ENCODE results near the gene TNFRSF1A. TPM values are rescaled to one million over a fixed set of nuclear protein-coding genes. Genes with fewer than 3 reads are reported as not detected.

The TNFRSF1A gene
- total RNA-seq, 3 donors from 2014 or later (not counting 1 experiment from before 2014, with no cell fraction given), result 75.7 to 116 (median 87.3) TPM

- H3K4me1 Mint-ChIP-seq, result no peaks in the 10 kb centered on the region
- peaks cover 10% of the 10 kb centered on the region for H3K4me1 ChIP-seq (ENCODE audit: control insufficient read depth, insufficient read depth, low read length)
- H3K36me3 Mint-ChIP-seq, result no peaks in the 10 kb centered on the region
- H3K9me3 Mint-ChIP-seq, result no peaks in the 10 kb centered on the region
- H3K9me3 ChIP-seq (ENCODE audit: control insufficient read depth, insufficient read depth, low read length), result no peaks in the 10 kb centered on the region
- 32% methylated on average over 5 of the region's 5 CpGs for WGBS (ENCODE audit: insufficient coverage)
- H3K27me3 Mint-ChIP-seq (ENCODE audit: low read depth in 2 of 2), result peaks cover 7 to 15% of the 10 kb centered on the region in 2 donors
- TF ChIP-seq, protein P1, sequence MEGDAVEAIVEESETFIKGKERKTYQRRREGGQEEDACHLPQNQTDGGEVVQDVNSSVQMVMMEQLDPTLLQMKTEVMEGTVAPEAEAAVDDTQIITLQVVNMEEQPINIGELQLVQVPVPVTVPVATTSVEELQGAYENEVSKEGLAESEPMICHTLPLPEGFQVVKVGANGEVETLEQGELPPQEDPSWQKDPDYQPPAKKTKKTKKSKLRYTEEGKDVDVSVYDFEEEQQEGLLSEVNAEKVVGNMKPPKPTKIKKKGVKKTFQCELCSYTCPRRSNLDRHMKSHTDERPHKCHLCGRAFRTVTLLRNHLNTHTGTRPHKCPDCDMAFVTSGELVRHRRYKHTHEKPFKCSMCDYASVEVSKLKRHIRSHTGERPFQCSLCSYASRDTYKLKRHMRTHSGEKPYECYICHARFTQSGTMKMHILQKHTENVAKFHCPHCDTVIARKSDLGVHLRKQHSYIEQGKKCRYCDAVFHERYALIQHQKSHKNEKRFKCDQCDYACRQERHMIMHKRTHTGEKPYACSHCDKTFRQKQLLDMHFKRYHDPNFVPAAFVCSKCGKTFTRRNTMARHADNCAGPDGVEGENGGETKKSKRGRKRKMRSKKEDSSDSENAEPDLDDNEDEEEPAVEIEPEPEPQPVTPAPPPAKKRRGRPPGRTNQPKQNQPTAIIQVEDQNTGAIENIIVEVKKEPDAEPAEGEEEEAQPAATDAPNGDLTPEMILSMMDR (IDR thresholded peaks at IDR 0.05), result no peak
- ATAC-seq (no peak), DNase-seq (no peak)
- no peak overlapping the region for H3K27ac ChIP-seq (ENCODE audit: low read length)
- H3K4me3 Mint-ChIP-seq, result no peak overlapping the region
- no peak overlapping the region for H3K27ac Mint-ChIP-seq
- H3K4me3 ChIP-seq (ENCODE audit: low read length), result no peak overlapping the region
- peaks cover 11% of the 10 kb centered on the region for H3K27me3 ChIP-seq (ENCODE audit: control insufficient read depth, insufficient read depth, low read length)
- intact Hi-C loops (cut with micrococcal nuclease), result no loop called here
- H3K36me3 ChIP-seq (ENCODE audit: control insufficient read depth, insufficient read depth, low read length), result no peaks in the 10 kb centered on the region
Measured at GRCh38 chr12:6307529-6307928, 34.3 kb downstream of the TNFRSF1A start.

DNA sequence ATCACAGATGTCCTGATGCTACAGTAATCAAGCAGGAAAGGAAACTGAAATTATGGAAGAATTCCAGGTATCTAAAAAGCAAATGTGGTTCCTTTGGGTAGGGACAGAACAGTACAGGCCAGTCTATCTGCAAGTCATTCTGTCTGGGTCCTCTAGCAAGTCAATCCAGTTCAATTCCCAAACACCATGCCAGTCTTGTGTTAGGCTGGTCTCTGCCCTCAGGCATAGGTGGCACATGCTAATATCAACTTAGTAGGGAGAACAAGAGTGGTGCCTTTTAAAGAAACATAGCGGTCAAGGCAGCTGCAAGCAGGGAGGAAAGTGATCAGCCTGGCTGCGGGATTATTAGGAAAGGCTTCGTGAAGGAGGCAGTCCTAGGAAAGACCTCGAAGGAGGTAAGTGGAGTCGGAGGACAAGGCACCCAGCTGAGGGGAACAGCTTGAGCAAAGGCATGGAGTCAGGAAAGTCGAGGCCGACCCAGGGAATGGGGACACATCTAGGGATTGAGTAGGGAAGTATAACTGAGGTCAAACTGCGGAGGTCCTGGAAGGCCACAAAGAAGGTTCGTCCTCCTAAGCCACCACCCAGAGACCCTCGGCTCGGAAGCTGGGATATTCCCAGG, 35.2 kb downstream of the TNFRSF1A start:
- no peaks in the 10 kb centered on the region for H3K36me3 ChIP-seq (ENCODE audit: control insufficient read depth, insufficient read depth, low read length)
- intact Hi-C loops (cut with micrococcal nuclease), result no loop called here
- H3K9me3 ChIP-seq (ENCODE audit: control insufficient read depth, insufficient read depth, low read length), result no peaks in the 10 kb centered on the region
- H3K4me1 ChIP-seq (ENCODE audit: control insufficient read depth, insufficient read depth, low read length), result peaks cover 10% of the 10 kb centered on the region
- Mint-ChIP-seq H3K9me3 (no peaks in the 10 kb centered on the region), H3K27me3 (ENCODE audit: low read depth in 2 of 2) (peaks cover 7 to 12% of the 10 kb centered on the region in 2 donors), H3K4me3 (no peak overlapping the region), H3K27ac (peak overlapping the region in 1 of 2 donors; percentile 11), H3K36me3 (no peaks in the 10 kb centered on the region), H3K4me1 (no peaks in the 10 kb centered on the region)
- no peak overlapping the region for H3K27ac ChIP-seq (ENCODE audit: low read length)
- H3K4me3 ChIP-seq (ENCODE audit: low read length), result no peak overlapping the region
- no peak for DNase-seq
- no peak for ATAC-seq
- TF ChIP-seq, protein P1 (IDR thresholded peaks at IDR 0.05), result no peak
- WGBS (ENCODE audit: insufficient coverage), result 92% methylated on average over 11 of the region's 11 CpGs
- H3K27me3 ChIP-seq (ENCODE audit: control insufficient read depth, insufficient read depth, low read length), result peaks cover 11% of the 10 kb centered on the region

- Mint-ChIP-seq H3K9me3 (no peaks in the 10 kb centered on the region), H3K36me3 (no peaks in the 10 kb centered on the region), H3K27me3 (ENCODE audit: low read depth in 2 of 2) (peaks cover 7 to 12% of the 10 kb centered on the region in 2 donors), H3K4me3 (no peak overlapping the region), H3K4me1 (no peaks in the 10 kb centered on the region), H3K27ac (no peak overlapping the region)
- H3K27ac ChIP-seq (ENCODE audit: low read length), result no peak overlapping the region
- intact Hi-C loops (cut with micrococcal nuclease), result no loop called here
- 95% methylated on average over 6 of the region's 6 CpGs for WGBS (ENCODE audit: insufficient coverage)
- no peak for ATAC-seq
- H3K4me1 ChIP-seq (ENCODE audit: control insufficient read depth, insufficient read depth, low read length), result peaks cover 9% of the 10 kb centered on the region
- H3K36me3 ChIP-seq (ENCODE audit: control insufficient read depth, insufficient read depth, low read length), result no peaks in the 10 kb centered on the region
- no peak overlapping the region for H3K4me3 ChIP-seq (ENCODE audit: low read length)
- no peak for DNase-seq
- TF ChIP-seq, protein P1 (IDR thresholded peaks at IDR 0.05), result no peak
- H3K9me3 ChIP-seq (ENCODE audit: control insufficient read depth, insufficient read depth, low read length), result no peaks in the 10 kb centered on the region
- peaks cover 8% of the 10 kb centered on the region for H3K27me3 ChIP-seq (ENCODE audit: control insufficient read depth, insufficient read depth, low read length)
Measured at GRCh38 chr12:6306151-6306550, 35.7 kb downstream of the TNFRSF1A start.

DNA sequence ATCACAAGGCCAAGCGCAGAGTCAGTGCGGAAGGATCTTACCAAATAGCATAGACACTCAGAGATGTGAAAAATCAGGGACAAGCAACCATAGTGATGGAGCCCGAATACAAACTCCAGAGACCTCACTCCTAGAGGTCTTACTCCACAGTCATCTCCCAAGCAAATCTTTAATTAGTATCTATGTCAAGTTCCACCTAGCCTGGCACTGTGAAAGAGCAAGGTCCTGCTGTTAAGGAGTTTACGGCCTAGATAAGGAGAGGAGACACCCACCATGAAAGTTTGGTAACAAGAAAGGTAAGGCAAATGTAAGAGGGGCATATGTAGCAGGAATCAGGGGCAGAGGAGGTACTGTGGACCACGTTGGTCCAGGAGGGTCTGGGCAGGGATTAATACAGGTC, 38.8 kb downstream of the TNFRSF1A start:
- no peaks in the 10 kb centered on the region for H3K4me1 ChIP-seq (ENCODE audit: control insufficient read depth, insufficient read depth, low read length)
- DNase-seq (no peak), ATAC-seq (no peak)
- H3K36me3 Mint-ChIP-seq, result no peaks in the 10 kb centered on the region
- no peaks in the 10 kb centered on the region for H3K27me3 ChIP-seq (ENCODE audit: control insufficient read depth, insufficient read depth, low read length)
- H3K4me3 ChIP-seq (ENCODE audit: low read length), result no peak overlapping the region
- no peak overlapping the region for H3K27ac Mint-ChIP-seq
- H3K9me3 ChIP-seq (ENCODE audit: control insufficient read depth, insufficient read depth, low read length), result no peaks in the 10 kb centered on the region
- H3K4me1 Mint-ChIP-seq, result no peaks in the 10 kb centered on the region
- intact Hi-C loops (cut with micrococcal nuclease), result no loop called here
- H3K4me3 Mint-ChIP-seq, result no peak overlapping the region
- no peaks in the 10 kb centered on the region for H3K9me3 Mint-ChIP-seq
- peaks cover 6% of the 10 kb centered on the region in 2 donors for H3K27me3 Mint-ChIP-seq (ENCODE audit: low read depth in 2 of 2)
- TF ChIP-seq, protein P1 (IDR thresholded peaks at IDR 0.05), result no peak
- WGBS (ENCODE audit: insufficient coverage), result 87% methylated on average over 5 of the region's 5 CpGs
- H3K27ac ChIP-seq (ENCODE audit: low read length), result no peak overlapping the region
- H3K36me3 ChIP-seq (ENCODE audit: control insufficient read depth, insufficient read depth, low read length), result no peaks in the 10 kb centered on the region

Data from natural killer cell (primary cell).